ENCODE results near the gene CDH26. TPM values are rescaled to one million over a fixed set of nuclear protein-coding genes. Genes with fewer than 3 reads are reported as not detected.

The CDH26 gene
- polyA plus RNA-seq, 3 donors: 1.3 to 3.0 (median 2.0) TPM

- H3K79me2 ChIP-seq (ENCODE audit: insufficient read depth, low read length): no peaks in the 10 kb centered on the region
- H3K27me3 Mint-ChIP-seq (ENCODE audit: low read depth in 3 of 3): peaks cover 0 to 5% (median 0%) of the 10 kb centered on the region in 3 donors
- TF ChIP-seq CTCF (IDR thresholded peaks at IDR 0.05): no peak
- H3K36me3 ChIP-seq (replicated peaks in 1 of 2; ENCODE audit: control insufficient read depth in 1 of 2, insufficient read depth in 2 of 2, low read length in 2 of 2): no peaks in the 10 kb centered on the region
- no peak overlapping the region for H2AFZ ChIP-seq (ENCODE audit: insufficient read depth, low read depth, low read length, poor library complexity, severe bottlenecking)
- no peak overlapping the region for H3K27ac Mint-ChIP-seq
- WGBS (ENCODE audit: insufficient coverage): 100% methylated on average over 4 of the region's 4 CpGs
- H3K9me3 Mint-ChIP-seq: no peaks in the 10 kb centered on the region
- no peak overlapping the region for H3K4me3 ChIP-seq (replicated peaks in 1 of 3; ENCODE audit: low read depth in 2 of 3, low read length in 3 of 3)
- no peak for DNase-seq
- no peaks in the 10 kb centered on the region for H3K27me3 ChIP-seq (ENCODE audit: control insufficient read depth in 2 of 2, insufficient read depth in 2 of 2, low read length in 2 of 2)
- H3K9ac ChIP-seq (ENCODE audit: insufficient read depth, low read length, poor library complexity, severe bottlenecking): no peak overlapping the region
- H3K4me3 Mint-ChIP-seq: no peak overlapping the region
- H3K4me1 Mint-ChIP-seq: peaks cover 23% of the 10 kb centered on the region
- no peaks in the 10 kb centered on the region for H3K9me3 ChIP-seq (replicated peaks in 1 of 2; ENCODE audit: control insufficient read depth in 1 of 2, insufficient read depth in 1 of 2, low read length in 2 of 2)
- no peaks in the 10 kb centered on the region for H4K20me1 ChIP-seq (ENCODE audit: insufficient read depth, low read length)
- no peak overlapping the region for H3K4me2 ChIP-seq (replicated peaks; ENCODE audit: extremely low read depth, low read length, poor library complexity, severe bottlenecking)
- H3K27ac ChIP-seq (ENCODE audit: low read depth in 1 of 2, low read length in 2 of 2): no peak overlapping the region
- peaks cover 10 to 11% of the 10 kb centered on the region in 2 donors for H3K4me1 ChIP-seq (ENCODE audit: control insufficient read depth in 1 of 2, insufficient read depth in 2 of 2, low read length in 2 of 2)
- intact Hi-C loops (cut with micrococcal nuclease): no loop called here
- H3K36me3 Mint-ChIP-seq: peaks cover 4 to 12% of the 10 kb centered on the region in 2 donors
Measured at GRCh38 chr20:59958626-59959025, 403 bp downstream of the CDH26 start.

GRCh38 chr20:59961423-59961822 lies 3.2 kb downstream of the CDH26 start:
- H3K36me3 ChIP-seq (replicated peaks in 1 of 2; ENCODE audit: control insufficient read depth in 1 of 2, insufficient read depth in 2 of 2, low read length in 2 of 2): no peaks in the 10 kb centered on the region
- no peaks in the 10 kb centered on the region for H3K9me3 ChIP-seq (replicated peaks in 1 of 2; ENCODE audit: control insufficient read depth in 1 of 2, insufficient read depth in 1 of 2, low read length in 2 of 2)
- DNase-seq: no peak
- H3K4me2 ChIP-seq (replicated peaks; ENCODE audit: extremely low read depth, low read length, poor library complexity, severe bottlenecking): no peak overlapping the region
- H3K27me3 Mint-ChIP-seq (ENCODE audit: low read depth in 3 of 3): peaks cover 0 to 3% (median 0%) of the 10 kb centered on the region in 3 donors
- H3K27me3 ChIP-seq (ENCODE audit: control insufficient read depth in 2 of 2, insufficient read depth in 2 of 2, low read length in 2 of 2): no peaks in the 10 kb centered on the region
- H3K4me1 Mint-ChIP-seq: peaks cover 17% of the 10 kb centered on the region
- no peak overlapping the region for H3K27ac Mint-ChIP-seq
- no peaks in the 10 kb centered on the region for H3K9me3 Mint-ChIP-seq
- intact Hi-C loops (cut with micrococcal nuclease): no loop called here
- H3K9ac ChIP-seq (ENCODE audit: insufficient read depth, low read length, poor library complexity, severe bottlenecking): no peak overlapping the region
- peaks cover 0 to 3% of the 10 kb centered on the region in 2 donors for H3K4me1 ChIP-seq (ENCODE audit: control insufficient read depth in 1 of 2, insufficient read depth in 2 of 2, low read length in 2 of 2)
- H3K4me3 ChIP-seq (replicated peaks in 1 of 3; ENCODE audit: low read depth in 2 of 3, low read length in 3 of 3): no peak overlapping the region
- no peak overlapping the region for H2AFZ ChIP-seq (ENCODE audit: insufficient read depth, low read depth, low read length, poor library complexity, severe bottlenecking)
- no peak for TF ChIP-seq CTCF (IDR thresholded peaks at IDR 0.05)
- no peaks in the 10 kb centered on the region for H3K79me2 ChIP-seq (ENCODE audit: insufficient read depth, low read length)
- no peak overlapping the region for H3K27ac ChIP-seq (ENCODE audit: low read depth in 1 of 2, low read length in 2 of 2)
- H3K36me3 Mint-ChIP-seq: peaks cover 7 to 12% of the 10 kb centered on the region in 2 donors
- WGBS (ENCODE audit: insufficient coverage): 76% methylated on average over 2 of the region's 2 CpGs
- H3K4me3 Mint-ChIP-seq: no peak overlapping the region
- H4K20me1 ChIP-seq (ENCODE audit: insufficient read depth, low read length): no peaks in the 10 kb centered on the region
